ENCODE data around the gene CD79A.

CD79A gene

GRCh38 chr19:41918653-41919244 lies 41.7 kb downstream of the CD79A start:
- no peak for DNase-seq (ENCODE audit: low read depth in 2 of 2)

- DNase-seq (ENCODE audit: low read depth in 2 of 2): no peak
These were observed 43.1 kb downstream of the CD79A start for GRCh38 chr19:41919948-41920712.

- no peak for DNase-seq (ENCODE audit: low read depth in 2 of 2)
These were observed 44.0 kb downstream of the CD79A start for GRCh38 chr19:41920882-41921576.

GRCh38 chr19:41921577-41922576 lies 44.8 kb downstream of the CD79A start:
- DNase-seq (ENCODE audit: low read depth in 2 of 2): no peak

- no peak for DNase-seq (ENCODE audit: low read depth in 2 of 2)
These were observed 45.5 kb downstream of the CD79A start for GRCh38 chr19:41922585-41922984.

- no peak for DNase-seq (ENCODE audit: low read depth in 2 of 2)
These were observed 46.1 kb downstream of the CD79A start for GRCh38 chr19:41923045-41923788.

- DNase-seq (ENCODE audit: low read depth in 2 of 2): no peak
These were observed 47.4 kb downstream of the CD79A start for GRCh38 chr19:41924151-41925145.

- DNase-seq (ENCODE audit: low read depth in 2 of 2): no peak
These were observed 48.3 kb downstream of the CD79A start for GRCh38 chr19:41925208-41926003.

GRCh38 chr19:41926028-41926762 lies 49.1 kb downstream of the CD79A start:
- no peak for DNase-seq (ENCODE audit: low read depth in 2 of 2)

GRCh38 chr19:41926763-41927496 lies 49.9 kb downstream of the CD79A start:
- DNase-seq (ENCODE audit: low read depth in 2 of 2): no peak

GRCh38 chr19:41927497-41928192 lies 50.6 kb downstream of the CD79A start:
- no peak for DNase-seq (ENCODE audit: low read depth in 2 of 2)

- DNase-seq (ENCODE audit: low read depth in 2 of 2): no peak
These were observed 51.2 kb downstream of the CD79A start, which contains the start of gene ERFL for GRCh38 chr19:41928221-41928683. Gene ERFL (minus strand): TSS chr19:41928449. CDS start chr19:41912919, 15,530 bp downstream.

- DNase-seq (ENCODE audit: low read depth in 2 of 2): no peak
These were observed 51.9 kb downstream of the CD79A start for GRCh38 chr19:41928754-41929535.

GRCh38 chr19:41929536-41930071 lies 52.5 kb downstream of the CD79A start:
- no peak for DNase-seq (ENCODE audit: low read depth in 2 of 2)

- DNase-seq (ENCODE audit: low read depth in 2 of 2): no peak
These were observed 53.2 kb downstream of the CD79A start for GRCh38 chr19:41930322-41930722.

Data from stimulated activated CD8-positive, alpha-beta memory T cell treated with anti-CD3 and anti-CD28 coated beads, Interleukin-2, amount 100 ng/mL, for 1 hour (primary cell).